Activated CD4-positive, alpha-beta T cell treated with anti-CD3 and anti-CD28 coated beads, Interleukin-2, amount 50 U/mL, for 16 hours (primary cell): ENCODE measurements around the gene APOC3.

Experiments
- DNase-seq: peaks from one replicate; pipeline ENCODE4 v3.0.0-alpha.2; 2020

APOC3 gene

GRCh38 chr11:116852261-116853031 lies 22.7 kb downstream of the APOC3 start:
- DNase-seq, result peak; percentile 36

GRCh38 chr11:116853461-116854073 lies 23.9 kb downstream of the APOC3 start:
- DNase-seq, result peak; percentile 95

- no peak for DNase-seq
These were observed 25.7 kb downstream of the APOC3 start for GRCh38 chr11:116855413-116855812.

GRCh38 chr11:116856423-116856822 lies 26.7 kb downstream of the APOC3 start:
- DNase-seq, result no peak

DNA sequence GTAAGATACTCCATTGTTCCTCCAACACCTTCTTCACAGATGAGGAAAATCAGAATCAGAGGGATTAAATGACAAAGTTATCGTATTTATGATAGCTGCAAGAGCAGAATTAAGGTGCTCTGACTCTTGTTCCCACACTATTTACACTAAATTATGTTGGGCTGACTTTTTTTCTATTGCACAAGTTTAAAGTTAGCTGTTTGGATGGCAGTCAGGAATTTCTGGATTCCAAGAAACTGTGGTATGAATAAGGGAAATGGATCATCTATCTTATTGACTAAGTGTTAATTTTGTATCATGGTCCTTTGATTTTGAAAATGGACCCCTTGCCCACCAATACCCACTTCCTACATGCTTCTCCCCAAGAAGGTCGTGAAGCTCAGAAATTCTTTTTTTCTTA lies 27.6 kb downstream of the APOC3 start:
- DNase-seq, result no peak

DNA sequence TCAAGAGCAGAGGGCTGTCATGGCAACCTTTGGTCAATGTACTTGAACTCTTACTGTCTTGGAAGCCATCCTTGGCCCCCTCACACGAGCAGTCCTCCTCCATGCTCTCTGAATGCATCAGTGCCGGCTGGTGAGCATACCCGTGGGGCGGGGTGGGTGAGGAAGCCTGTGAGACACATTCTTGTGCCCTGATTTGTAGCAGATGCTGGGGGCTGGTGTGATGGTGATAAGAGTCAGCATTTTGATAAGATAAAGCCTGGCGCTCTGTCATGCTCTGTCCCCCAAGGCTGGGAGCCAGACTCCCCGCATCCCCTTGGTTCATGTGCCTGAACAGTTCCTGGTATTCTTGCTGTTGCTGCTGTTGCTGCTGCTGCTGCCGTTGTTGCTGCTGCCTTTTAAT lies 28.2 kb downstream of the APOC3 start:
- DNase-seq, result no peak

- DNase-seq, result no peak
These were observed 29.5 kb downstream of the APOC3 start for GRCh38 chr11:116859175-116859574.

- DNase-seq, result no peak
These were observed 30.6 kb downstream of the APOC3 start for GRCh38 chr11:116860303-116860702.

- DNase-seq, result peak; percentile 41
These were observed 31.8 kb downstream of the APOC3 start for GRCh38 chr11:116861539-116861938.

DNA sequence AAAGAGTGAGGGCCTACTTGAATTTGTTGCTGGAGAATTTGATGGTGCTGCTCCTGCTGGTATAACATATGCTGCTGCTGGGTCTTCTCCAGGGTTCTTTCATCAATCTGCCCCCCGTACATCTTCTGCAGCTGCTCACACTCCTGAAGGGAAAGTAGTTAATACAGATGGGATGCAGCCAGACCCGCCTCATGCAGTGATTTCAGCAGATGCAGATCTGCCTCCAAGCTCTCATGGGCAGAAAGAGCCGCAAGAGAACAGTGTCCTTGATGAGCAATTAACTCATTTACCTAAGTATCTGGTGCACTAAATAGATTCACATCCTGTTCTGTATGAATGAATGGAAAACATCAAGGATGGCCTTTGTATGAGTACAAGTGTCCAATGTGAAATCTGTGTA lies 32.5 kb downstream of the APOC3 start:
- DNase-seq, result no peak

GRCh38 chr11:116862951-116863350 lies 33.2 kb downstream of the APOC3 start:
- DNase-seq, result no peak

DNA sequence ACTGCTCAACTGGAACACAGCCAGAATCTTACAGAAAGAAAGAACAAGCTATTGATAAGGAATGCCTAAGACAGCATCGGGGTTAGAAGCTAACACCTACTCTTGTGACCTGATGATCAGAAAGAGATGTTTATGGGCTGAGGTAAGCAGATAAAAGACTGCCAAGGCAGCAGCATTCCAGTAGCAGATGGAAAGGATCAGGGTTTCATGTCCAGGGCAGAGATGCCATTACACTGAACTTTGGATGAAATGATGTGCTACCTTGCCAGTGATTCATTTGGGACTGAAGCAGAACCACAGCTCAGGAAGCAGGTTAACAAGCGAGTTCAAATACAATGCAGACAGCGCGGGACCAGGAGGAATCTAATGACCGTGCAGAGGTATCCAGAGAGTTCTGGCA lies 34.8 kb downstream of the APOC3 start:
- no peak for DNase-seq

DNA sequence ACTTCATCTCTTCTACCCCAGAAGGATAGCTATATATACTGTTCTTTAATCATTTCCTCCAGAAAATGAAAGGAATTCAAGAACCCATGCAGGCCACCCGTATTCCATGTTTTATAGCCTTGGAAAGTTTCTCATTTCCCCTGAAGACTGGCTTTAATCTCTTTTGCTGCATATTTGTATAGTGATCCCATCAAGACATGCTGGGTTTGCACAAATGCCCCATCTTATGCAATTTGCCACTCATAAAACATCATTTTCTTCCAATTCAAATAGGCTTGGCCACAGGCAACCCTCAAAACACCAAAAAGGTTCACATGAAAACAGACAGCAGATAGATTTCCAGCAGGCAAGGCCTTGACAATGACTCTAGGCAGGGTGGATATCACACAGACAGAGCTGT lies 36.0 kb downstream of the APOC3 start:
- DNase-seq, result no peak

DNA sequence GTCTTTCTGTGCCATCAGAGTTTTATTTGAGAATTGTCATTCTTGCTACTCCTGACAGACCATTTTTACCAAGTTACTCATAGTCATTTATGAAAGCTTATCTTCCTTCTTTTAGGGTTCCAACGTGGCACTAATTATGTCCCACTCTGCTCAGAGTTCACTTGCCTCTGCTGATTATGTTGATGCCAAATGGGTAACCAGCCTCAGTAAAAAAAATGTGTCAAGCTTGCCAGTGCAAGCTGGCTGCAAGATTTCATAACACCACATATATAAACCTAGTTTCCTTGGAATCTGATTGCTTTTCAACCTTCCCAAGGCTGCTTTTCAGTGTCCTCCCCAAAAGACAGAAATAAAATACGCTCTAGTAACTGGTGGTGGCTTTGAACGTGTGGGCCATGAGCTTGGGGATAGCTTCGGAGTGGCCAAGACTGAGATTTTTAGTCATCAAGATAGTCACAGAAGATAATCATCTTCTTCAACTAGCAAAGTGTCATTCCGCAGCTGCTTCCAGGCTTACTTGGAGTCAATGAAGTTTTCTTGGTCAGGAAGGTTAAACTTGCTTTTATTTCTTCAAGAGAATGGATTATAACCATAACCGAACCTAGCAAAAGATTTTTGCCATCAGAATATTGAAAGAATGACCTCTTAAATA lies 37.2 kb downstream of the APOC3 start:
- no peak for DNase-seq

- no peak for DNase-seq
These were observed 37.9 kb downstream of the APOC3 start for GRCh38 chr11:116867619-116868018.

GRCh38 chr11:116868066-116868465 lies 38.4 kb downstream of the APOC3 start:
- no peak for DNase-seq

DNA sequence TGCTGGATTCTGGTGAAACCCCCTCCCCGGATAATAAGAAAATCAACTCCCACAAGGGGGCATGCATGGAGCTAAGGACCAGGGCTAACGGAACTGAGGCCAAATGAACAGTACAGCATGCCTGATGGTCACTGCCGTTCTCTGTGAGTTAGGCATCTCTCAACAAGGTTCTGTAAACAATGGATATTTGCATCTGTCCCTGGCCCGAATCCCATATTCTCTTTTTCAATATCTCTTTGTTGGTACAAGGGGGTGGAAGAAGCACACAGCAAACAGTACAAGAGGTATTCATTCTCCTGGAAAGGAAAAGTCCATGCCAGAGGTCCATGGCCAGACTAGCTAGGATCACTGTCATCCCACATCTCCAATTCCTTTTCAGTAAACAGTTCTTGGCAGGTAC lies 39.9 kb downstream of the APOC3 start:
- DNase-seq, result no peak

DNA sequence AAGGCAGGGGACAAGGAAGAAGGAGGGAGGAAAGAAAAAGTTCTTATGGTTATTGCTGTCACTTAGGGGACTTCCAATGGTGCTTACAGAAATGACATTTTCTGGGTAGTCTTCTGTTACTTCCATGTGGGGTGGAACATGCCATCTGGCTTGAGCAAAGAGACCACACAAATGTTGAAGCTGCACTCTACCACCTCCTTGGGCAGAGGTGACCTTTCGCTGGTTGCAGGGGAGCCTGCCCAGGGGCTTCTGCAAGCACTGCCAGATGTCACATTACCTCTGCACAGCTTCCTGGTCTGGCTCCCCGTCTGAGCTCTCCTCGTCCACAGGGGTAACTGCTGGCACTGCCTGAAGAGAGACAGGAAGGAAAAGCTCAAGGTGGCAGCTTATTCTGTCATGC lies 40.3 kb downstream of the APOC3 start:
- DNase-seq, result no peak

GRCh38 chr11:116871248-116871647 lies 41.5 kb downstream of the APOC3 start:
- DNase-seq, result no peak

DNA sequence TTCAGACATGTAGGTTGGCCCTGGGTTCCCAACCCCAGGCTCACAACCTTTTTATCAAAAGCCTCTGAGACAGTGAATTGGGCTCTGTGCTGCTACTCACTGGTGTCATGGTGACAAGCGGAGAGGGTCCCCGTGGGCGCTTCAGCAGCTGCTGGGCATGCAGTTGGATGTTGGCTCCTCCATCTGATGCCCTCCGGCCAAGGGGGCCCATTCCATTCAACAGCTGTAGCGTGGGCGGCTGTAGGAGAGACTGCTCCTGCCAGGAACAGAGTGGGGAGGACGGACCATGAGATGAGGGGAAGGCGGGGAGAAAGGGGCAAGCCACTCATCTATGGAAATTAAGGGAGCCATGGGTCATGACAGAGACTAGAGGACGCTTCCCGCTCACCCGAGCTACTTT lies 43.7 kb downstream of the APOC3 start:
- no peak for DNase-seq

GRCh38 chr11:116874251-116874650 lies 44.5 kb downstream of the APOC3 start:
- no peak for DNase-seq

DNA sequence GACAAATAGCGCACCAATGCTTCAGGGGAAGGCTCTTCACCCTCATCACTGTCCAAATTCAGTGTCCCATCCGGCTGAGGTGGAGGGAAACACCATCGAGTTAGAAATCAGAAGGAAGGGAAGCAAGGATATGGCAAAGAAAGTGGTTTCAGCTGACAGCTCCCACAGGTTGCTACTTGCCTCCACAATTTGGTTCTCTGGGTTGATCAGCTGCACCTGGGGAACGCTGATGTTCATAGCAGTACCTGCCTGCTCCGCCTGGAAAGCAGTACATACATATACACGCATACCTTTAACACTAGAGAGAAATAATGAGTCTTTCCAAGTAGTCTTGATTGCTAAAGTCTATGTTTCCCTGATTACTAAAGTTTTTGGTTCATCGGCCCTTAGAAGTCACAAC lies 45.5 kb downstream of the APOC3 start:
- DNase-seq, result no peak

- no peak for DNase-seq
These were observed 46.9 kb downstream of the APOC3 start for GRCh38 chr11:116876656-116877055.
